ENCODE measurements around the gene BMP8B. TPM values are rescaled to one million over a fixed set of nuclear protein-coding genes. Genes with fewer than 3 reads are reported as not detected.

BMP8B gene
- total RNA-seq, 1 experiment from 2014 or later = 0.42 TPM

GRCh38 chr1:39826583-39826982 is 37.9 kb upstream of the BMP8B start:
- no peak overlapping the region for H2AK5ac ChIP-seq (ENCODE audit: insufficient read length, low read length)
- no peak overlapping the region for H2BK20ac ChIP-seq (ENCODE audit: low read depth, low read length, poor library complexity, severe bottlenecking)
- no peak overlapping the region for H4K91ac ChIP-seq (ENCODE audit: insufficient read length, low read depth, low read length)
- WGBS (ENCODE audit: extremely low coverage, insufficient read length, low lambda C conversion rate) = no CpG with 5 or more reads among the region's 6 CpGs
- no peaks in the 10 kb centered on the region for H3K27me3 ChIP-seq (ENCODE audit: insufficient read depth, low read length)
- no peak overlapping the region for H3K4me2 ChIP-seq (ENCODE audit: insufficient read depth, insufficient read length, low read length)
- no peaks in the 10 kb centered on the region for H3K4me1 ChIP-seq (ENCODE audit: insufficient read depth, low read length)
- no peak overlapping the region for H3K27ac Mint-ChIP-seq
- H3K27ac ChIP-seq (ENCODE audit: insufficient read length, low read depth, low read length) = no peak overlapping the region
- no peak overlapping the region for H3K9ac ChIP-seq (ENCODE audit: extremely low read depth, insufficient read length, low read length)
- H4K5ac ChIP-seq (ENCODE audit: insufficient read length, low read depth, low read length) = no peak overlapping the region
- H3K36me3 Mint-ChIP-seq (ENCODE audit: insufficient read depth in 1 of 3, low read depth in 3 of 3) = no peaks in the 10 kb centered on the region
- H3K23ac ChIP-seq (ENCODE audit: insufficient read length, low read depth, low read length) = no peak overlapping the region
- no peak overlapping the region for H3K18ac ChIP-seq (ENCODE audit: insufficient read length, low read depth, low read length)
- H3K79me1 ChIP-seq (ENCODE audit: insufficient read depth, low read depth, low read length, poor library complexity, severe bottlenecking) = no peaks in the 10 kb centered on the region
- H3K23me2 ChIP-seq (ENCODE audit: insufficient read length, low read depth, low read length, poor library complexity, severe bottlenecking) = no peaks in the 10 kb centered on the region
- peaks cover 16% of the 10 kb centered on the region for H3K27me3 Mint-ChIP-seq (ENCODE audit: low read depth)
- no peak overlapping the region for H2BK120ac ChIP-seq (ENCODE audit: low read depth, low read length, poor library complexity, severe bottlenecking)
- DNase-seq = no peak
- TF ChIP-seq CTCF (conservative IDR thresholded peaks at IDR 0.05) = peak; percentile 18; the same call in 1 of the 3 replicates
- no peak overlapping the region for H3K4me3 Mint-ChIP-seq
- no peak overlapping the region for H3K4ac ChIP-seq (ENCODE audit: low read depth, low read length)
- H4K20me1 ChIP-seq (ENCODE audit: control insufficient read depth, insufficient read depth, insufficient read length) = no peaks in the 10 kb centered on the region
- H3K14ac ChIP-seq (ENCODE audit: insufficient read depth, low read length) = no peak overlapping the region
- H3T11ph ChIP-seq (ENCODE audit: low read length) = no peak overlapping the region
- no peaks in the 10 kb centered on the region for H3K9me3 ChIP-seq (ENCODE audit: control insufficient read depth, low read depth, low read length)
- H4K8ac ChIP-seq (replicated peaks; ENCODE audit: insufficient read length, low read depth, low read length) = no peak overlapping the region
- H2BK5ac ChIP-seq (ENCODE audit: insufficient read length, low read length) = no peak overlapping the region
- H2AFZ ChIP-seq (ENCODE audit: low read length) = no peak overlapping the region
- no peak overlapping the region for H2BK12ac ChIP-seq (ENCODE audit: insufficient read length, low read depth, low read length)
- no peaks in the 10 kb centered on the region for H3K9me3 Mint-ChIP-seq
- H3K79me2 ChIP-seq (ENCODE audit: insufficient read depth, low read length) = no peaks in the 10 kb centered on the region
- no peak overlapping the region for H3K56ac ChIP-seq (ENCODE audit: insufficient read length, low read depth, low read length)
- H2BK15ac ChIP-seq (ENCODE audit: low read depth, low read length) = no peak overlapping the region
- H3K4me1 Mint-ChIP-seq = peaks cover 6 to 9% of the 10 kb centered on the region in 2 experiments; a peak in 3 of 4 replicates

All from H9 (cell line).